T47D (cell line): ENCODE results near the gene PFDN5.
"Not testable (repeated sequence)": the region's sequence is repeated elsewhere in the genome, so short reads cannot be mapped to it uniquely, and the experiment has no call there.

Source experiments
- DNase-seq, 2 experiments: peaks; one replicate each; pipeline versions ENCODE4 v3.0.0 to v3.0.0-alpha.2; 2011 to 2012; ENCODE audit warnings: low read depth in 1 of 2, low spot score in 1 of 2
- JUND ChIP-seq: IDR thresholded peaks from 2 replicates; pipeline ENCODE4 v1.6.1; 2012; ENCODE audit warnings: low read depth
- in situ Hi-C: cut with HindIII; loops from 2 replicates; pipeline ENCODE4 v1.10.0; 2016; ENCODE audit warnings: low sequenced_read_pairs, low pct_unique_long_range_greater_than_20kb

PFDN5 gene

GRCh38 chr12:53324779-53325510 lies 29.6 kb downstream of the PFDN5 start:
- TF ChIP-seq JUND = no peak
- in situ Hi-C loops = no loop called here
- peak; percentile 91 to 98 for DNase-seq

GRCh38 chr12:53325511-53326061 lies 30.2 kb downstream of the PFDN5 start:
- no peak for DNase-seq
- no peak for TF ChIP-seq JUND
- in situ Hi-C loops = no loop called here

DNA sequence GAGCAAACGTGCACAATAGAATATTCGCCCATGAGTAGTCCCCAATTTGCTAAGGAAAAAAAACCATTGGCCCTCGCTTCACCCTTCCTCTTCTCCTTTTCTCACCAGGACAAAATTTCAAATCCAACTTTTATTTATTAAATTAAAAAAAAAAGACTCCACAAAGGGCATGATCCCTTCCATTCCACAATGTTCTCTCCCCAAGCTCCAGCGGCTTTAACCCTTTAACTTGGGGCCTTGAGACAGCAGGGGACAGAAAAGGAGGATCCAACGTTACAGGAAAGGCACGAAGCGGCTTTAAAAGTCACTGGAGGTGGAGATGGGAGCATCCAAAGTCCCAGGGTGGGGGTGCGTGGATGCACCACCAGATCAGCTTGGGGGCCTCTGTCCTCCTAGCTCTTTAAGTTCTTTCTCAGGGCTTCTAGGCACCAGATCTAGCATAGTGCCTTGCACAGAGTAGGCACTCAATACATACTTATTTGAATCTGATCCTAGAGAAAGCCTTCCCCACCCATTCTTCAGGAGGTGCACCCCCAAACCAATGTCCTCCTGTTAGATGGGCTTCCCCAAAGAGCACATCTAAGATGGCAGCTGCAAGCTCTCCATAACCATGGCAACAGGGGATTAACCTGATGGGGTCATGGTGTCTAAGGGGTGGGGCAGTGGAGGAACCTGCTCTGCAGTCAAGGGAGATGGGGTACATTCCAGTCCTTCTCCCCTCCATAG lies 31.3 kb downstream of the PFDN5 start:
- TF ChIP-seq JUND = no peak
- in situ Hi-C loops = no loop called here
- no peak for DNase-seq

DNA sequence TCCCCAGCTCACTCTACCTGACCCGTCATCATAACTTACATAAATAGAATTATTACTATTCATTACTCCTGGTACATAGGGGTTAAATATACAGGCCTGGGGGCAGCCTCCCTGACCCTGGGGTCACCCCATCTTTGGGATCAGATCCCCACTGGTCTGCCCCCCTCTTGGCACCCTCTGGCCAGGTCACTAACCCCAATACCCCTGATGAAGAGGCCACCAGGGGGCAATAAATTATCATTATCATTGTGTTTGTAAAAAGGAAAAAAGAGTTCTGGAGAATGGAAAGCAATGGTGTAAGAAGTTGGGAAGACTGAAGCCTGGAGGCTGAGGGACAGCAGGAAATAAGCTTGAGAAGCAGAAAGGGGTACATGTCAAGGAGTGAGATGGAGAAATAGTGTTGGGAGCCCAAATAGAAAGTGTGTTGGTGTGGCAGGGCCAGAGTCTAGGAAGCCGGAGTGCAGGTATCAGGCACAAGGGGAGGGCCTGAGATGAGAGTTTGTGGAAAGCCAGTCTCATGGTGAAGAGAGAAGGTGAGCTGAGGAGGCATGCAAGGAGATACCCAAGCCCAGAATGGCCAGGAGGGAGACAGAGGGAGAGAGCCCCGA lies 32.2 kb downstream of the PFDN5 start:
- in situ Hi-C loops = no loop called here
- no peak for TF ChIP-seq JUND
- DNase-seq = peak in 1 of 2 experiments; percentile 40

DNA sequence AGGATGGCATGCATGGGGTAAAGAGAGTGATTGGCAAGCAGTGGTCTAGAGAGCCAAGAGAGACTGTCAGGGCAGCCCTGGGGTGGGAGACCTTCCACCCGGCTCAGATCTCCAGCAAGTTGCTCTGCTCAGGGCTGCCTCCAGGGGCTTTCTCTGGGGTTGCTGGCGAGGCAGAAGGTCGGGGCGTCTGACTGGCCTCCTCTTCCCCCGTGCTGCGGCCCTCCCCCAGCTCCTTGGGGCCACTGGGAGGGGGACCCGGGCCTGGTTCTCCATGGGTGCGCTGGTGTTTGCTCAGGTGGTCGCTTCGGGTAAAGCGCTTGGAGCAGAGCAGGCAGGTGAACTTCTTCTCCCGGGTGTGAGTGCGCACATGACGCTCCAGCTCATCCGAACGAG lies 32.7 kb downstream of the PFDN5 start:
- in situ Hi-C loops = no loop called here

DNA sequence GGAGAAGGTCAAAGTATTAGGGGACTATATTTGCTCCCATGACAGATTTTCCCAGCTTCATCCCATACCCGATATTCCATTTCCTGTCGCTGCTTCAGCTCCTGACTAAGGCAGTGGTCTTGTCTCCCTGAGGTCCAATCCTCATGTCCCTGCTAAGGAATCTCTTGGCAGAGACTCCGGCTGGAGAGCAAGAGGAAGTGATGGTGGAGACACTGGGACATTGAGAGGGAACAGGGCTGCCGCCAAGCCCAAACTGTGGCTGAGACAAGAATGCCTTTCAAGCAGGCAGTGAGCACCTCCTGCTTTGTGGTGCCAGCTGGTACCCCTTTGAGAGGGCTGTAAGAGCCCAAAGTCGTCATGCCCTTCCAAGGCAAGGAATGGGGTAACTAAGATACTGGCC lies 35.3 kb downstream of the PFDN5 start:
- TF ChIP-seq JUND = no peak
- in situ Hi-C loops = no loop called here
- no peak for DNase-seq

More for the DNA sequence above, 32.7 kb downstream of the PFDN5 start:
- DNase-seq = no peak
- no peak for TF ChIP-seq JUND

- DNase-seq, in situ Hi-C loops: not testable (repeated sequence)
Observed at GRCh38 chr12:53332339-53332738, 37.0 kb downstream of the PFDN5 start.

- no peak for TF ChIP-seq JUND
- in situ Hi-C loops = no loop called here
- DNase-seq = no peak
Observed at GRCh38 chr12:53332744-53333143, 37.4 kb downstream of the PFDN5 start.

DNA sequence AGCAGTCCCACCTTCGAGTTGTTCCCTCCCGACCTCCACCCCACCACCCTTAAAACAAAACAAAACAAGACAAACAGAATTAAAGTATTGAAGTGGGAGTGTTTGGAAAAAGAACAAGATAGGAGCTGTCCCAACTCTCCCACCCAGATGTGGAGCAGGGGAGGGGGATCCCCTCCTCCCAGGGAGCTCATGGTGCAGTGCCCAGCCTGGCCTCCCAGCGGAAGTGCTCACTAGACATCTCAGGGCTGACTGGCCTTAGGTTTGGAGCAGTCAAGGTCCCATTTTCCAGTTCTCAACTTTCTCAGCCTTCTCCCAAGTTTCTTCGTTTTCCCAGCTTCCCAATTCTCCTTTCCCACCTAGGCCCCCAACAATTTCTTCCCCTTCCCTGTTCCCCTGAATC lies 37.9 kb downstream of the PFDN5 start:
- in situ Hi-C loops = no loop called here
- DNase-seq = no peak
- no peak for TF ChIP-seq JUND

GRCh38 chr12:53333845-53334244 lies 38.5 kb downstream of the PFDN5 start:
- TF ChIP-seq JUND = no peak
- in situ Hi-C loops = no loop called here
- no peak for DNase-seq

DNA sequence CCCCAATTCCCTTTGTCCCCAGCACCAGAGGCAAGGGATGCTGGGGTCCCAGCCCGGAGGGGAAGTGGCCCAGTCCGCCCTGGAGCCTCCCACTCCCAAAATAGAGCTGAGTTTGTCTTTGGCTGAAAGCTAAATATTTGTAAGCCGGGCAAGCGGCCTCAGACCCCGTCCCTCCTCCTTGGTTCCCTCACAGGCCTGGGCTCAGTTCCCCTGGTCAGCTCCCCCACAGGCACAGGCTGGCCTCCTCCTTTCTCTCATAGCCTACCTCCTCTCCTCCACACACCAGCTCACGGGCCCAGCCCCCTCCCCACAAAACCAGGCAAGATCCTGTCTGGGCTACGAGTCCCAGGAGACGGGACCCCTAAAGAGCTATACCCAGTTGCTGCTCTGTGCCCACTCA lies 39.5 kb downstream of the PFDN5 start:
- DNase-seq = no peak
- no peak for TF ChIP-seq JUND
- in situ Hi-C loops = no loop called here

DNA sequence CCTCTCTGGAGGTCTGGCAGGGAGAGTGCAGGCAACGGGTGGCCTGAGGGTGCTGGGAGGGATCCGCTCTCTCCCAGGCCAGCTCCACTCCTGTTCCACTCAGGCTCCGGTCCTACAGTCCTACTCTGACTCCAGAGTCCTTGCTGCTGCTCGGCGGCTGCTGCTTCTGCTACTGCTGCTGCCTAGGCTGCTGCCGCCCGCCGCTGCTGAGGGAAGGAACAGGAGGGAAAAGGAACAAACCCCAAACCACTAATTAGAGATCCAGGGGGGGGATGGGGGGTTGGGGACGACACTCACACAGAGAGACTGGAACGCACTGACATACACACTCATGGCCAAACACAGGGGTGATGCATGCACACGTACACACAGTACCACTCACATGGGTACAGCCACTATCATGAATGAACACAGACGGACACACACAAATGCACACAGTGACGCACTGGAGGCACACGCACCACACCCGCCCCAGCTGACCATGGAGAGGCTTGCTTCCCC lies 40.9 kb downstream of the PFDN5 start, which contains the start of gene SP7:
TSS of gene SP7 (minus strand) at position 174 of the 501 bp plus-strand sequence. CDS start 708 bp downstream, outside the sequence.
- in situ Hi-C loops = no loop called here
- TF ChIP-seq JUND = no peak
- peak in 1 of 2 experiments; percentile 2 for DNase-seq
